ENCODE data around the gene DROSHA.

The DROSHA gene

DNA sequence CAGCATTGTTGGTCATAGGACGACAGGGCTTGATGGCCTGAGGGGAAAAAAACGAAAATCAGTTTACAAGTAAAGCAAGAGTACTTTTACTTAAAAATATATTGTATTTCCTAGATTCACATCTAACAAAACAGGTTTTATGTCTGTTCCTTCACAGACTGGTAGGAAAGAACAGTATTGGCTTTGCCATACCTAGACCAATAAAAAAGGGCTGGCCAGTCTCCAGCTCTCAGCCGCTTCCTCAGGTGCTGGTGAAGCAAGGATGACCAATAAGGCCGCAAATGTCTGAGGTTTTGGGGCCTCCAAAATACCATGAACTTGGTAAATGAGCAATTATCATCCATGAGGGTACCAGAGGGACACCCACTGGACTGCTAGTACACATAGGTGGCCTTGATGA, 36.6 kb downstream of the DROSHA start:
- no peak for TF ChIP-seq FOXP2 (optimal IDR thresholded peaks at IDR 0.05; ENCODE audit: borderline replicate concordance, extremely low read depth, extremely low read length, insufficient read depth)
- TF ChIP-seq SIN3A (IDR thresholded peaks at IDR 0.05; ENCODE audit: borderline replicate concordance, insufficient read depth, low read length) = no peak
- TF ChIP-seq TAF1 (IDR thresholded peaks at IDR 0.05; ENCODE audit: borderline replicate concordance, insufficient read depth, low read length) = no peak
- no peak for TF ChIP-seq POLR2AphosphoS5 (IDR thresholded peaks at IDR 0.05; ENCODE audit: low read depth, low read length)
- TF ChIP-seq, protein P1, sequence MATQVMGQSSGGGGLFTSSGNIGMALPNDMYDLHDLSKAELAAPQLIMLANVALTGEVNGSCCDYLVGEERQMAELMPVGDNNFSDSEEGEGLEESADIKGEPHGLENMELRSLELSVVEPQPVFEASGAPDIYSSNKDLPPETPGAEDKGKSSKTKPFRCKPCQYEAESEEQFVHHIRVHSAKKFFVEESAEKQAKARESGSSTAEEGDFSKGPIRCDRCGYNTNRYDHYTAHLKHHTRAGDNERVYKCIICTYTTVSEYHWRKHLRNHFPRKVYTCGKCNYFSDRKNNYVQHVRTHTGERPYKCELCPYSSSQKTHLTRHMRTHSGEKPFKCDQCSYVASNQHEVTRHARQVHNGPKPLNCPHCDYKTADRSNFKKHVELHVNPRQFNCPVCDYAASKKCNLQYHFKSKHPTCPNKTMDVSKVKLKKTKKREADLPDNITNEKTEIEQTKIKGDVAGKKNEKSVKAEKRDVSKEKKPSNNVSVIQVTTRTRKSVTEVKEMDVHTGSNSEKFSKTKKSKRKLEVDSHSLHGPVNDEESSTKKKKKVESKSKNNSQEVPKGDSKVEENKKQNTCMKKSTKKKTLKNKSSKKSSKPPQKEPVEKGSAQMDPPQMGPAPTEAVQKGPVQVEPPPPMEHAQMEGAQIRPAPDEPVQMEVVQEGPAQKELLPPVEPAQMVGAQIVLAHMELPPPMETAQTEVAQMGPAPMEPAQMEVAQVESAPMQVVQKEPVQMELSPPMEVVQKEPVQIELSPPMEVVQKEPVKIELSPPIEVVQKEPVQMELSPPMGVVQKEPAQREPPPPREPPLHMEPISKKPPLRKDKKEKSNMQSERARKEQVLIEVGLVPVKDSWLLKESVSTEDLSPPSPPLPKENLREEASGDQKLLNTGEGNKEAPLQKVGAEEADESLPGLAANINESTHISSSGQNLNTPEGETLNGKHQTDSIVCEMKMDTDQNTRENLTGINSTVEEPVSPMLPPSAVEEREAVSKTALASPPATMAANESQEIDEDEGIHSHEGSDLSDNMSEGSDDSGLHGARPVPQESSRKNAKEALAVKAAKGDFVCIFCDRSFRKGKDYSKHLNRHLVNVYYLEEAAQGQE (IDR thresholded peaks at IDR 0.05; ENCODE audit: insufficient read depth in 1 of 2, low read depth in 2 of 2, low read length in 2 of 2) = no peak

DNA sequence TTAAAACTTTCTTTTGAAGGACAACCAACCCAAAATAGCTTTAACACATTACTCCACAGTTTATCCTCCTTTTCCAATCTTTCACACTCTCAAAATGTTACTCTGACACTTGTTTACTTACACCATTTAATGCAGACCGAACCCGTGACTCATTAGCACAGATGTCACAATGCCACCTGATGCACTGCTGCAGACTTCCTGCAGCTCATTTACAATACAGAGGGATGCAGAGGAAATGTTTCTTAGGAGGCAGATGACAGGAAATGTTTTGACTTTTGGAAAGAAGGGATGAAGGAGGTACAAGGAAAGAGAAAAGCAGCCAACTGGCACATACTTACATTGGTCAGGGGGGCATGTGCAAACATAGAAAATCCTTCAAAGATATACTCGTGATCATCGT, 39.0 kb downstream of the DROSHA start:
- TF ChIP-seq SIN3A (IDR thresholded peaks at IDR 0.05; ENCODE audit: borderline replicate concordance, insufficient read depth, low read length) (no peak), FOXP2 (optimal IDR thresholded peaks at IDR 0.05; ENCODE audit: borderline replicate concordance, extremely low read depth, extremely low read length, insufficient read depth) (peak; percentile 38)

DNA sequence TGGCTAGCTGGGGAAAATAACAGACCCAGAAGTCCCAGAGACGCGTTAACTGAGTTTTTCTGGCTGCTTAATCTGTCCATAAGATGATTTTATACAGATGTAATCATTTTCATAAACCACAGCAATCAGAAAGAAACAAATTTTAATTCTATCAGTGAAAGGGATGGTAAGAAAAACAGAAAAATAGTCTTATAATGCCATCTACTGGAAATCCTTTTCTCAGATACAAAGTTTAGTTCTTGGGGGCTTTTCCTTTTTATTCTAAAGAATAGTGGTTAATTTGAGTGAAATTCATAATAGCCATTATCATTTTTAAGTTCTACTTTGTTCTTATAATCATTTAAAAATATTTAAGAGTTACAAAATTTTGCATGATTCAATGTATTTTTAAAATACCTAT, 44.4 kb downstream of the DROSHA start:
- no peak for TF ChIP-seq TAF1 (IDR thresholded peaks at IDR 0.05; ENCODE audit: borderline replicate concordance, insufficient read depth, low read length)
- TF ChIP-seq, protein P1 (IDR thresholded peaks at IDR 0.05; ENCODE audit: insufficient read depth in 1 of 2, low read depth in 2 of 2, low read length in 2 of 2) = no peak

DNA sequence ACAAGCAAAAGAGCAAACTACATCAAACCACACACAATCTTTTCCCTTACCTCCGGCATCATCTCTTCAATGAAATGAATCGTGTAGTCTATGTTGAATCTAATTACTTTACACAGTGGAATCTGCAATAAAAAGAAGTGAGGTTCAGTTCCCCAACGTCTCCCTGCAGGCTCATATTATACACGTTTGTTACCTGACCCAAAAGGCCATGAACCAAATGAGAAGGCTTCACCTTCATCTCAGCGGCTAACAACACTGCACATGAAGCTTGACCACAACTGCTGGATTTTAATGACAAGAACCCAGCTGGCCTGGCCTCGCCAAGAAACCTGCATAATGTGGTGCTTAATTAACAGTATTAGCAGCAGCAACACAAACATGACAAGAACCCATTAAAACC, 45.5 kb downstream of the DROSHA start:
- TF ChIP-seq, protein P1 (IDR thresholded peaks at IDR 0.05; ENCODE audit: insufficient read depth in 1 of 2, low read depth in 2 of 2, low read length in 2 of 2) = no peak

DNA sequence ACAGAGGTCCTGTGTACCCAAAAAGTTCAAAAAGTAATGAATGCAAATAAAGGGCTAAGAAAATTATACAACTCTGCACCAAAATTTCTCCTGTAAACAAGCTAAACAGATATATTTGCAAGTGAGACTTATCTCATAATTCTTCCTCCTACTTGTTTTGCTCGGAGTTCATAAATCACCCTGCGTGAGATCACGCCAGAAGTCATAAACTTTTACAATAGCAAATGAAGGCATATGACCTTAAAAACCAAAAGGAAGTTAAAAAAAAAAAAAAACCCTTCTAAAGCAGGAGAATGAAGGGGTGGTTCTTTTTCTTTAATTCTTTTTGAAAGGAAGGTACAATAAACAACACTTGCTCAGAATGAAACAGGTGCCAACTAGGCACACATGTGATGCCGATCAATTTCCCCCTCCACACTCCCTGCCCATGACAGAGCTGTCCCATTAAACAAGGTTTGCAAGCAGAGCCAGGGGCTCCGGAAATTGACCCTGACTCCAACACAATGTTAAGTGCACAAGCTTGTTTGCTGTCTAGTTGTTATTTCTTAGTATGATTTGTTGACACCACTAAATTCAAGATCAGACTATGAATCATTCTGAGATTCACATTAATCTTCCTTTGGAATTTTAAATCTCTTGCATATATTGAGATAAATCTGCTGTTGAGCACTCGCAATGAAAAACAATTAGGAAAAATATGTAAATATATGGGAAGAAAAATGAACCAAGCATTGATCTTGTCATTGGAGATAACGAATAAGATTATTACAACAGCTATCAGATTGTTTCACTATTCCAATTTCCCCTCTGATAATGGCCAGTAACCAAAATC, 46.3 kb downstream of the DROSHA start:
- TF ChIP-seq POLR2AphosphoS5 (IDR thresholded peaks at IDR 0.05; ENCODE audit: low read depth, low read length) = no peak
- no peak for TF ChIP-seq FOXP2 (optimal IDR thresholded peaks at IDR 0.05; ENCODE audit: borderline replicate concordance, extremely low read depth, extremely low read length, insufficient read depth)
- no peak for TF ChIP-seq TAF1 (IDR thresholded peaks at IDR 0.05; ENCODE audit: borderline replicate concordance, insufficient read depth, low read length)
- TF ChIP-seq, protein P1 (IDR thresholded peaks at IDR 0.05; ENCODE audit: insufficient read depth in 1 of 2, low read depth in 2 of 2, low read length in 2 of 2) = no peak
